Fibroblast of pulmonary artery (primary cell): ENCODE measurements around the gene B3GAT2.

ENCODE experiments used
- DNase-seq: peaks from one replicate; pipeline ENCODE4 v3.0.0-alpha.2; 2010; ENCODE audit warnings: low read depth
- H3K4me3 ChIP-seq: replicated peaks from 2 replicates; pipeline ENCODE4 v1.5.1; 2011; ENCODE audit warnings: low read depth, mild to moderate bottlenecking, control low read depth, low read length, moderate library complexity
- CTCF ChIP-seq: IDR thresholded peaks from 2 replicates; pipeline ENCODE4 v1.5.1; 2011; ENCODE audit warnings: mild to moderate bottlenecking, control low read depth, low read length, inconsistent platforms; ENCODE audit errors: missing control alignments

B3GAT2 gene

GRCh38 chr6:70846207-70846835 is 110.5 kb downstream of the B3GAT2 start:
- no peak for DNase-seq
- TF ChIP-seq CTCF: no peak
- H3K4me3 ChIP-seq: no peak overlapping the region

GRCh38 chr6:70844301-70844700 is 112.6 kb downstream of the B3GAT2 start:
- no peak overlapping the region for H3K4me3 ChIP-seq
- no peak for DNase-seq
- no peak for TF ChIP-seq CTCF

- TF ChIP-seq CTCF: no peak
- DNase-seq: no peak
- no peak overlapping the region for H3K4me3 ChIP-seq
Measured at GRCh38 chr6:70843328-70843918, 113.4 kb downstream of the B3GAT2 start.

- no peak for TF ChIP-seq CTCF
- no peak for DNase-seq
Measured at GRCh38 chr6:70842541-70842940, 114.3 kb downstream of the B3GAT2 start.

GRCh38 chr6:70841112-70841511 is 115.7 kb downstream of the B3GAT2 start:
- no peak for DNase-seq
- no peak overlapping the region for H3K4me3 ChIP-seq
- no peak for TF ChIP-seq CTCF

More at GRCh38 chr6:70842541-70842940, 114.3 kb downstream of the B3GAT2 start:
- no peak overlapping the region for H3K4me3 ChIP-seq

- no peak for TF ChIP-seq CTCF
- no peak for DNase-seq
- H3K4me3 ChIP-seq: no peak overlapping the region
Measured at GRCh38 chr6:70839286-70840266, 117.3 kb downstream of the B3GAT2 start.
